ENCODE measurements around the gene CHST11.

- TF ChIP-seq CTCF (IDR thresholded peaks at IDR 0.05), result no peak
- TF ChIP-seq POLR2AphosphoS5 (IDR thresholded peaks at IDR 0.05), result no peak
These were observed 300.2 kb downstream of the CHST11 start for GRCh38 chr12:104756901-104757300.

All from breast epithelium (tissue), 3 donors.